SIG-M5 treated with dmso at 0.1 percent for 504 hours (cell line): ENCODE measurements around the gene EML4.
"Not testable (repeated sequence)": the region's sequence is repeated elsewhere in the genome, so short reads cannot be mapped to it uniquely, and the experiment has no call there.

ENCODE experiments used
- DNase-seq: peaks from one replicate; lab custom pipeline; 2025; ENCODE audit not compliant: unreplicated experiment; lab: John Stamatoyannopoulos, UW

EML4 gene

GRCh38 chr2:42248846-42249245 is 79.7 kb downstream of the EML4 start:
- DNase-seq = no peak

DNA sequence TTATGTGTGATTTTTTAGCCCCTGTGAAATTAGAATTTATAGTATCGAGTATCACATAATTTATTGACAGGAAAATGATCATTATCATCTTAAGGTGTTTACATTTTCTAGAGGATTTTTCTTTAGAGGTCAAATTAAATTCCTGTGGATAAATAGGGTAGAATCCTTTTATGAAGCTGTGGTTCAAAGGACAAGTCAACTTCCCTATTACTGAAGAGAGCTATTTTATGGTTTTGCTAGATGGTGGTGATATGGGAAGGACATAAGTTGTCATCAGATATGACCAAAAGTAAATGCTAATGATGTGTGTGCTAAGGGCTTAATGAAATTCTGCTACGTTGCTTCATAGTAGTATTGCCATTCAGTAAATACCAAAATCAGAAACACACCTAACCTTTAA is 80.1 kb downstream of the EML4 start:
- no peak for DNase-seq

GRCh38 chr2:42249887-42250286 is 80.7 kb downstream of the EML4 start:
- no peak for DNase-seq

DNA sequence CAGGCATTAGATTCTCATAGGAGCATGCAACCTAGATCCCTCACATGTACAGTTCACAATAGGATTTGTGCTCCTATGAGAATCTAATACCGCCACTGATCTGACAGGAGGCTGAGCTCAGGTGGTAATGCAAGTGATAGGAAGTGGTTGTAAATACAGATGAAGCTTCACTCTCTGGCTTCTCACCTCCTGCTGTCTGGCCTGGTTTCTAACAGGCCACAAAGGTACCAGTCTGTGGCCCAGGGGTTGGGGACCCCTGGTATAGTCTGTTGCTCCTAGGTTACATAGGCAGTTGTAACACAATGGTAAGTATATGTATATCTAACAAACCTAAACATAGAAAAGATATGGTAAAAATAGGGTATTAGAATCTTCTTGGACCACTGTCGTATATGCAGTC is 81.8 kb downstream of the EML4 start:
- DNase-seq = no peak

DNA sequence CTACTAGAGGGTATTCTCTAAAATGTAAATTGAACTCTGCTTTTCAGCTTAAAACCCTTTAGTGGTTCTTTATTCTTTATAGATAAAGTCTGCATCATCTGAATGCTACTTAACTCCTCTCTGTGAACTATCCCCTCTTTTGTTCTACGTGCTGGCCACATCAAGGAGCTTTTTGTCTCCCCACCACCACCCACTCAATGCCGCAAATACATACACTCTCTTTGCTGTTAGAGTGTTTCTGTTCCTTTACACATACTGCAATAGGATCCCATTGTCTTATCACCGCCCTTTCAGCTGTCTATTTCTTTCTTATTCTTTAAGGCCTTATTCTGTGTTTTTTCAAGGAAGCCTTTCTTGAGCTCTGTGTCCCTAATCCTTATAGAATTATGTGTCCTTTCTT is 83.3 kb downstream of the EML4 start:
- no peak for DNase-seq

- DNase-seq = no peak
These were observed 85.2 kb downstream of the EML4 start for GRCh38 chr2:42254186-42254895.

GRCh38 chr2:42256505-42256904 is 87.4 kb downstream of the EML4 start:
- no peak for DNase-seq

- no peak for DNase-seq
These were observed 92.5 kb downstream of the EML4 start for GRCh38 chr2:42261518-42262195.

DNA sequence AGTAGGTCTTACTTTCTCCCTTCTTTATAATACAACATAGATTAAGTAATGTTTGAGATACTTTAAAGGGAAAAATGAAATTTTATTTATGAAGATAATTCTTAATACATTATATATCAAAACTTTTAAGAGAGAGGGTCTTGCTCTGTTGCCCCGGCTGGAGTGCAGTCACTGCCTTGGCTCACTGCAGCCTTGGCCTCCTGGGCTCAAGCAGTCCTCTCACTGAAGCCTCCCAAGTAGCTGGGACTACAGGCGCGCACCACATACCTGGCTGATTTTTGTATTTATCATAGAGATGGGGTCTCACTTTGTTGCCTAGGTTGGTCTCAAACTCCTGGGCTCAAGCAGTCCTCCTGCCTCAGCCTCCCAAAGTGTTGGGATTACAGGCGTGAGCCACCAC is 97.1 kb downstream of the EML4 start:
- no peak for DNase-seq

DNA sequence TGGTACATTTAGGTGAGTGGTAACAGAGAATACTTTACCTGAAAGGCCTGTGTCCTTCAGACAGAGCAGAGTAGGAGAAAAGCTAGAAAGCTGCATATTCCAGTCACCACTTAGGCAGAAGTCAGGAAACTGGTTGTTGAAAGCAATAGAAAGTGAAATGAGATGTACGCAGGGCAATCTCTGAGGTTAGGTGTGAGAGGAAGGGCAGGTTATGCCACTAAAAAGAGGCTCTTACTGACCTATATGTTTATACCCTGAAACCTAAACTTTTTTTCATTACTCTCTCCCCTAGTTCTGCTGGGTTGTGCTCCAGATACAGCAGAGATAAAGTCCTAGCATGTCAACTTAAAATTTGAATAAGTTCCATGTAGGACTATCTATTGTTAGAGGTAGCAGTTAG is 98.4 kb downstream of the EML4 start:
- DNase-seq = no peak

DNA sequence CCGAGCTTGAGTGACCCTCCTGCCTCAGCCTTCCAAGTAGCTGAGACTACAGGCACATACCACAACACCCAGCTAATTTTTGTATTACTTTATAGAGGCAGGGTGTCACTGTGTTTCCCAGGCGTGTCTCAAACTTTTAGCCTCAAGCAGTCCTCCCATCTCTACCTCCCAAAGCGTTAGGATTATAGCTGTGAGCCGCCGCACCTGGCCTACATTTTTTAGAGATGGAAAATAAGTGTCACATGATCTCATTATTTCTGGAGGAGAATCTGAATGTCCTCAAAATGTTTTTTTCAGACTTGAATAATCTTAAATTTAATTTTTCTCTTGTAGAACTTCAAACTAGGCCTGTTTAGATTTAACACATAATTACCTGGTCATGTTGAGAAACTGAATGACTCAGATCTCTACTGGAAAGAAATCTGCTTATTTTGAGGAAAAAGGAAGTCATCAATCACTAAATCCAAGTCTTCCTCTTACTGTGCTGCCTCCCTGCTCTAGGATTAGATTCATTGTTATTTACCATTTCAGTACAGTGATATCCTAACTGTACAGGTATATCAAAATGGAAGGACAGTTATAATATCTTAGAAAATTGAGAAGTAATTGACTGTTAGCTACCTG is 99.5 kb downstream of the EML4 start:
- DNase-seq = no peak

GRCh38 chr2:42270757-42271156 is 101.6 kb downstream of the EML4 start:
- DNase-seq = no peak

DNA sequence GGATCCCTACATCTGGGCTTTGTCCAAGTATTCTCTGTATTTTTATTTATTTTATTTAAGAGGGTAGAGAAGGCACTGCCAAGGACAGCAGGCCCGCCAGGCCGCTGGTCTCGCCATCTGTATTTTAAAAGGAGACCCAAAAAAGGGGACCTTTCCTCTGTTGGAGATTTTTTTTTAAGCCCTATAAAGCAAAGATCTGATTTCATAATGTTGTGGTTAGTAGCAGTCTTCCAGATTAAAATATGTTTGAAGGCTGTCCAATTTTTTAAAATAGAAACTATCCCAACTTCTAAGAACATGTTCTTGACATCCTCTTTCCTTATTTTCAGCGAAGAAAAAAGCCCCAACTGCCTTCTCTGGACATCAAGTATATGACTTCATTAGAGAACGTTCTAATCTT is 102.1 kb downstream of the EML4 start:
- DNase-seq = not testable (repeated sequence)

GRCh38 chr2:42274863-42275262 is 105.7 kb downstream of the EML4 start:
- no peak for DNase-seq

DNA sequence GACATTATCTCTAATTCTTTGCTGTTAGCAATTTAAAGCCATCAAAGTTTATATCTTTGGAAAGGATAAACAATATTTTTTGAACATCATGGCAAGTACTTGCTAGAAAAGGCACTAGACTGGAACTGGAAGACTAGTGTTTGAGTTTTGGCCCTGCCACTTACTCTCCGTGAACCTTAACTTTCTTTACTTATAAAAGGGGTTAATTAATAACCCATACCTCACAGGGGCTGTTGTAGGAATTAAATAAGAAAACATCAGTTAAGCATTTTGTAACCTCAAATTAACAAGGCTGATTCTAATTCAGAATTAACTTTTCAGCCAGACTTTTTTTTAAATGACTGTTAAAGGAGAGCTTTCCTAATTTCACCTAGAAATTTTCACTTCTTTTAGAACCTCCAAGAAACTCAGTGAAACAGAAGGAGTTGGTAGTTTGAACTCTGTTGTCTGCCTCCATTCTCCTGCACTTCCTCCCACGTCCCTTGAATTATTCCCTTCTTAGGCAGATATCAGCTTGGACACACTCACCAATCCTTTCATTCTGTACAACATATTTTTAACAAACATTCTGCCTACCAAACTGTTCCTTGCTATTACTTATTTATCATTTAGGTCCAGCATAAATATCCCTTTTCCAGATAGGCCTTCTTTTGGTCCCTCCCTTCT is 112.4 kb downstream of the EML4 start:
- DNase-seq = no peak

GRCh38 chr2:42284019-42284418 is 114.9 kb downstream of the EML4 start:
- DNase-seq = no peak

DNA sequence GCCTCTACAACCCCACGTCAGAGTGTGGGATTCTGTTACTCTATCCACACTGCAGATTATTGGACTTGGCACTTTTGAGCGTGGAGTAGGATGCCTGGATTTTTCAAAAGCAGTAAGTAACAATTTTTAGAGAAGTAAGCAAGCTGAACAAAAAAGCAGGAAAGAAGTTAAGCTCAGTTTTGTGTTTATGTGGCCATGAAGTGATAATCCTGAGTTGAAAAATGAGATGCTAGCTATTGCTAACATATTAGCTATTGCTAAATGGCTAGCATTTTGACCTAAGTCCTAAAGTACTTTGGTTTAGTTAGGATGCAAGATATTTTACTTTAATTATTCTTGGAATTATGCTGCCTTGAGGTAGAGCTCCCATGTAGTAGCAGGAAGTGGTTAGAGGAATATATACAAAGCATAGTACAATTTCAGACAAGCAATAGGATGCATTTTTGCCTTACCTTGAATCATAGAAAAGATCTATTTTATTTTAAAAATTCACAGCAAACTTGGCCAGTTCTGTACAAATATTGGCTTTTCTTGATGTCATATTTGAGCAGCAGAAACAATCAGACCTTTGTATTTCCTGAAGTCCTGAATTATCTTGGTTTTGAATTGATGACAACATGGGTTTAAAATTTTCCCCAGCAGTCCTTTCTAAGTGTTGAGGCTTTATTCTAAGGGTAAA is 117.3 kb downstream of the EML4 start:
- DNase-seq = no peak

DNA sequence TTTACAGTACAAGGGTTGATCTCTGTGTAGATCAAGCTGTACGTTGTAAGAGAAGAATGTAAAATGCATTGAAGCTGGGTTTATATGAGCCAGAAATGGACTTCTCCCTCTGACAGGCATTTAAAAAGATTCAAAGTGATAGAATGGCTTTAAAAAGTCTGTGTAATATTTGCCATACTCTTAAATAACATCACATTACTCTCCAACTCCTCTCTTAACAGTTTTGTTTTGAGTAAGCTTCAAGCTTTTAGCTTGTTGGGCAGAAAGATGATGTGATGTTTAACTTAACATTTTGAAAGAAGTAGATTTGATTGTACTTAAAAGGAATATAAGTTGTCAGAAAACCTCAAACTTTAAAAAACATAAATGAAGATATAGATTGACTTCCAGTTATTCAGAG is 119.7 kb downstream of the EML4 start:
- DNase-seq = no peak

DNA sequence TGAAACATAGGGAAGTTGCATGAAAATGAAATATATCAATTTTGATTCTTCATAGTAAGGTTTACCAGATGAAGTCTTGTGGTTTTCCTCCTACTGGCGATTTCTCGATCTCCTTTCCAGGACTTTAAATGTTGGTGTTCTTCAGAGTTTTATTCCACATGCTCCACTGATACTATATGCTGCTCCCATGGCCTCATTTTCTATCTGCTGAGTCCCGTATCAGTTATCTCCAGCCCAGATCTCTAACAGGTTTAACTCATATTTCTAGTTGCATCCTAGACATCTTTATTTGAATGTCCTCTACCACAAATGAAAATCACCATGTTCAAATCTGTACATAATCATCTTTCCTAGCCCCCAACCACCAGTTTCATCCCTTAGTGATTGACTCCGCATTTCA is 120.1 kb downstream of the EML4 start:
- DNase-seq = no peak

- no peak for DNase-seq
These were observed 120.9 kb downstream of the EML4 start for GRCh38 chr2:42290005-42290404.

DNA sequence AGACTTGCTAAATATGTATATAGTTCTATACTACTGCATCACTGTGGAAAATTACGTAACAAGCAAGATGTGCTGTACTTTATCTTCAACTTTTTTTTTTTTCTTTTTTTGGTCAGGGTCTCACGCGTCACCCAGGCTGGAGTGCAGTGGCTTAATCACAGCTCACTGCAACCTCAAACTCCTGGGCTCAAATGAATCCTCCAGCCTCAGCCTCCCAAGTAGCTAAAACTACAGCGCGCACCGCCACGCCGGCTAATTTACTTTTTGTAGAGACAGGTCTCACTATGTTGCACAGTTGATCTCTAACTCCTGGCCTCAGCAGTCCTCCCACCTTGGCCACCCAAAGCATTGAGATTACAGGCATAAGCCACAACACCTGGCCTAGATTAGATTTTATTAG is 123.9 kb downstream of the EML4 start:
- no peak for DNase-seq
